Caco-2 (cell line): ENCODE measurements around the gene GRM1. TPM values are rescaled to one million over a fixed set of nuclear protein-coding genes. Genes with fewer than 3 reads are reported as not detected.

Experiments
- BruUV-seq: library from RNA; stranded (reverse); fragments of 400-500 nt; replicated peaks from 2 replicates; lab custom pipeline; 2021; lab: Mats Ljungman, UMichigan
- CTCF ChIA-PET: fragments of 300-600 bp; sonication (Branson Sonifier 250); formaldehyde crosslinking; loops from one replicate; lab custom pipeline; 2022; ENCODE audit warnings: antibody characterized with exemption; lab: Charles Lee
- POLR2A ChIA-PET: fragments of 300-600 bp; sonication (Branson Sonifier 250); formaldehyde crosslinking; loops from one replicate; lab custom pipeline; 2022; ENCODE audit warnings: antibody characterized with exemption; lab: Charles Lee
- DNase-seq, 2 experiments: peaks; one replicate each; pipeline versions ENCODE4 v3.0.0 to v3.0.0-alpha.2; 2020 to 2022
- H3K27me3 ChIP-seq: replicated peaks from 2 replicates; pipeline ENCODE4 v1.6.0; 2011; ENCODE audit warnings: low read length; ENCODE audit not compliant: control insufficient read depth, insufficient read depth
- H3K36me3 ChIP-seq: 2 replicates; pipeline ENCODE4 v1.5.1; 2011; ENCODE audit warnings: low read length; ENCODE audit not compliant: control insufficient read depth, insufficient read depth
- H3K4me1 ChIP-seq: fragments of 250-450 bp; sonication (Bioruptor Pico); 2 replicates; pipeline ENCODE4 v1.5.1; 2020; ENCODE audit warnings: mild to moderate bottlenecking
- H3K4me3 ChIP-seq: 2 replicates; pipeline ENCODE4 v1.5.1; 2011; ENCODE audit warnings: low read depth, mild to moderate bottlenecking, control low read depth, low read length
- H3K9me3 ChIP-seq: fragments of 250-450 bp; sonication (Bioruptor Pico); 2 replicates; pipeline ENCODE4 v1.5.1; 2020; ENCODE audit warnings: mild to moderate bottlenecking, moderate library complexity
- H3K27ac Mint-ChIP-seq: one replicate; pipeline ENCODE4 v1.8.0; 2022; ENCODE audit warnings: mixed read lengths; ENCODE audit not compliant: unreplicated experiment
- H3K27me3 Mint-ChIP-seq: one replicate; pipeline ENCODE4 v1.8.0; 2022; ENCODE audit warnings: mixed read lengths; ENCODE audit not compliant: insufficient read depth, unreplicated experiment
- H3K36me3 Mint-ChIP-seq: one replicate; pipeline ENCODE4 v1.8.0; 2022; ENCODE audit warnings: mild to moderate bottlenecking, mixed read lengths; ENCODE audit not compliant: insufficient read depth, unreplicated experiment
- H3K4me1 Mint-ChIP-seq: one replicate; pipeline ENCODE4 v1.8.0; 2022; ENCODE audit warnings: low read depth, mixed read lengths; ENCODE audit not compliant: unreplicated experiment
- H3K4me3 Mint-ChIP-seq: one replicate; pipeline ENCODE4 v1.8.0; 2022; ENCODE audit warnings: mild to moderate bottlenecking, moderate library complexity, mixed read lengths; ENCODE audit not compliant: unreplicated experiment
- H3K9me3 Mint-ChIP-seq: one replicate; pipeline ENCODE4 v1.8.0; 2022; ENCODE audit warnings: mixed read lengths; ENCODE audit not compliant: unreplicated experiment
- intact Hi-C: fragments of 100-400 bp; cut with micrococcal nuclease; formaldehyde crosslinking; loops from one replicate; pipeline ENCODE4 v1.10.0; 2022; ENCODE audit not compliant: unreplicated experiment
- total RNA-seq: library from RNA; stranded (reverse); gene quantifications from 2 replicates; pipeline ENCODE4 v1.2.3, GENCODE V29; 2022
- TF ChIP-seq, protein P1 (sequence below), 2 experiments: fragments of 200-600 bp in 1 of 2; IDR thresholded peaks; 1 replicate in 1 of 2; 2 replicates in 1 of 2; pipeline versions ENCODE4 v1.5.1 to v1.8.0; 2011 to 2022; ENCODE audit warnings: antibody characterized with exemption in 1 of 2, control low read depth in 1 of 2, inconsistent platforms in 1 of 2, low read depth in 1 of 2, low read length in 1 of 2, mild to moderate bottlenecking in 1 of 2, moderate library complexity in 1 of 2; ENCODE audit not compliant: insufficient read depth in 1 of 2, severe bottlenecking in 1 of 2, unreplicated experiment in 1 of 2

Gene GRM1
- total RNA-seq, 1 experiment from 2014 or later, result not detected

DNA sequence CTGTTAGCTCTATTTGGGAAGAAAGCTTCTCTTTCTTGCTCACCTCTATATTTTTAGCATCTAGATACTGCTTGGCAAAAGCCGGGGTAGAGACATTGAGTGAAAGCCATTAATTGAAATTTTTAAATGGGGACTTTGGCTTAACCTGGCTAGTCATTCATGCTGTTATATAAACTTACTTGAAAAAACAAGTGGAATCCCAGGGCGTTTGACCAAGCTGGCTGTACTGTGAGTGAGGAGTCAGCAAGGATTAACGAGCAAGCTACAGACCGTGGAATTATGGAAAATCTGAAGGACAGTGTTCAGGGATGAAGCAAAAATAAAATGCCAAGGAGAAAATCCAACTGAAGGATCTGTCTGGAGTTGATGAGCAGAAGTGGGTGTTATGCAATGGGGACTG lies 232.0 kb downstream of the GRM1 start:
- no peaks in the 10 kb centered on the region for H3K9me3 ChIP-seq
- Mint-ChIP-seq H3K27ac (no peak overlapping the region), H3K9me3 (no peaks in the 10 kb centered on the region), H3K27me3 (peaks cover 3% of the 10 kb centered on the region), H3K4me1 (no peaks in the 10 kb centered on the region), H3K4me3 (no peak overlapping the region), H3K36me3 (no peaks in the 10 kb centered on the region)
- ChIA-PET POLR2A (no interaction called here), CTCF (no interaction called here)
- BruUV-seq, result no TSS peak
- no peaks in the 10 kb centered on the region for H3K4me1 ChIP-seq
- TF ChIP-seq, protein P1, sequence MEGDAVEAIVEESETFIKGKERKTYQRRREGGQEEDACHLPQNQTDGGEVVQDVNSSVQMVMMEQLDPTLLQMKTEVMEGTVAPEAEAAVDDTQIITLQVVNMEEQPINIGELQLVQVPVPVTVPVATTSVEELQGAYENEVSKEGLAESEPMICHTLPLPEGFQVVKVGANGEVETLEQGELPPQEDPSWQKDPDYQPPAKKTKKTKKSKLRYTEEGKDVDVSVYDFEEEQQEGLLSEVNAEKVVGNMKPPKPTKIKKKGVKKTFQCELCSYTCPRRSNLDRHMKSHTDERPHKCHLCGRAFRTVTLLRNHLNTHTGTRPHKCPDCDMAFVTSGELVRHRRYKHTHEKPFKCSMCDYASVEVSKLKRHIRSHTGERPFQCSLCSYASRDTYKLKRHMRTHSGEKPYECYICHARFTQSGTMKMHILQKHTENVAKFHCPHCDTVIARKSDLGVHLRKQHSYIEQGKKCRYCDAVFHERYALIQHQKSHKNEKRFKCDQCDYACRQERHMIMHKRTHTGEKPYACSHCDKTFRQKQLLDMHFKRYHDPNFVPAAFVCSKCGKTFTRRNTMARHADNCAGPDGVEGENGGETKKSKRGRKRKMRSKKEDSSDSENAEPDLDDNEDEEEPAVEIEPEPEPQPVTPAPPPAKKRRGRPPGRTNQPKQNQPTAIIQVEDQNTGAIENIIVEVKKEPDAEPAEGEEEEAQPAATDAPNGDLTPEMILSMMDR (IDR thresholded peaks at IDR 0.05; ENCODE audit: insufficient read depth in 1 of 2, low read depth in 1 of 2, low read length in 1 of 2, severe bottlenecking in 1 of 2, unreplicated experiment in 1 of 2), result no peak
- H3K36me3 ChIP-seq, result no peaks in the 10 kb centered on the region
- no peak overlapping the region for H3K4me3 ChIP-seq
- DNase-seq, result no peak
- intact Hi-C loops, result no loop called here
- no peaks in the 10 kb centered on the region for H3K27me3 ChIP-seq

DNA sequence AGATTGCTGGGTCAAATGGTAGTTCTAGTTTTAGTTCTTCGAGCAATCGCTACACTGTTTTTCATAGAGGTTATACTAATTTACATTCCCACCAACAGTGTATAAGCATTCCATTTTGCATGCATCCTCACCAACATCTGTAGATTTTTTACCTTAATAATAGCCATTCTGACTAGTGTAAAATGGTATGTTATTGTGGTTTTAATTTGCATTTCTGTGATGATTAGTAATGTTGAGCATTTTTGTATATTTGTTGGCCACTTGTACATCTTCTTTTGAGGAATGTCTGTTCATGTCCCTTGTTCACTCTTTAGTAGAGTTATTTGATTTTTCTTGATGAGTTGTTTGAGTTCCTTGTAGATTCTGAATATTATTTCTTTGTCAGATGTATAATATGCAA lies 236.2 kb downstream of the GRM1 start:
- Histone ChIP-seq H3K9me3 (no peaks in the 10 kb centered on the region), H3K4me3 (no peak overlapping the region), H3K27me3 (no peaks in the 10 kb centered on the region), H3K36me3 (no peaks in the 10 kb centered on the region), H3K4me1 (no peaks in the 10 kb centered on the region)
- ChIA-PET CTCF (no interaction called here), POLR2A (no interaction called here)
- Mint-ChIP-seq H3K27me3 (peaks cover 15% of the 10 kb centered on the region), H3K4me3 (no peak overlapping the region), H3K27ac (no peak overlapping the region), H3K4me1 (peaks cover 6% of the 10 kb centered on the region), H3K9me3 (no peaks in the 10 kb centered on the region), H3K36me3 (no peaks in the 10 kb centered on the region)
- DNase-seq, result no peak
- intact Hi-C loops, result no loop called here
- TF ChIP-seq, protein P1 (IDR thresholded peaks at IDR 0.05; ENCODE audit: insufficient read depth in 1 of 2, low read depth in 1 of 2, low read length in 1 of 2, severe bottlenecking in 1 of 2, unreplicated experiment in 1 of 2), result no peak
- no TSS peak for BruUV-seq

DNA sequence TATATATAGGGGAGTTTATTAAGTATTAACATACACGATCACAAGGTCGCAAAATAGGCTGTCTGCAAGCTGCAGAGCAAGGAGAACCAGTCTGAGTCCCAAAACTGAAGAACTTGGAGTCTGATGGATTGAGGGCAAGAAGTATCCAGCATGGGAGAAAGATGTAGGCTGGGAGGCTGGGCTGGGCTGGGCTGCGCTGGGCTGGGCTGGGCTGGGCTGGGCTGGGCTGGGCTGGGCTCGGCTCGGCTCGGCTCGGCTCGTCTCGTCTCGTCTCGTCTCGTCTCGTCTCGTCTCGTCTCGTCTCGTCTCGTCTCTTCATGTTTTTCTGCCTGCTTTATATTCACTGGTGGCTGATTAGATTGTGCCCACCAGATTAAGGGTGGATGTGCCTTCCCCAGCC lies 238.6 kb downstream of the GRM1 start:
- DNase-seq, result no peak
- TF ChIP-seq, protein P1 (IDR thresholded peaks at IDR 0.05; ENCODE audit: insufficient read depth in 1 of 2, low read depth in 1 of 2, low read length in 1 of 2, severe bottlenecking in 1 of 2, unreplicated experiment in 1 of 2), result no peak
- H3K27ac Mint-ChIP-seq, result no peak overlapping the region
- H3K27me3 ChIP-seq, result no peaks in the 10 kb centered on the region
- no peaks in the 10 kb centered on the region for H3K4me1 ChIP-seq
- no peaks in the 10 kb centered on the region for H3K9me3 ChIP-seq
- no peak overlapping the region for H3K4me3 ChIP-seq
- H3K9me3 Mint-ChIP-seq, result no peaks in the 10 kb centered on the region
- POLR2A ChIA-PET, result no interaction called here
- intact Hi-C loops, result no loop called here
- no peak overlapping the region for H3K4me3 Mint-ChIP-seq
- no peaks in the 10 kb centered on the region for H3K36me3 Mint-ChIP-seq
- H3K36me3 ChIP-seq, result no peaks in the 10 kb centered on the region
- H3K4me1 Mint-ChIP-seq, result peaks cover 6% of the 10 kb centered on the region
- H3K27me3 Mint-ChIP-seq, result peaks cover 15% of the 10 kb centered on the region
- CTCF ChIA-PET, result no interaction called here
- BruUV-seq, result no TSS peak
